Midbrain (tissue), 1 donor: Measurements from ENCODE around the gene MGAT1.
"Not testable (repeated sequence)": the region's sequence is repeated elsewhere in the genome, so short reads cannot be mapped to it uniquely, and the experiment has no call there.

ENCODE experiments used
- DNase-seq: peaks from one replicate; lab custom pipeline; 2025; lab: John Stamatoyannopoulos, UW

MGAT1 gene

GRCh38 chr5:180806351-180807011, 3.9 kb upstream of the MGAT1 start:
- no peak for DNase-seq

DNA sequence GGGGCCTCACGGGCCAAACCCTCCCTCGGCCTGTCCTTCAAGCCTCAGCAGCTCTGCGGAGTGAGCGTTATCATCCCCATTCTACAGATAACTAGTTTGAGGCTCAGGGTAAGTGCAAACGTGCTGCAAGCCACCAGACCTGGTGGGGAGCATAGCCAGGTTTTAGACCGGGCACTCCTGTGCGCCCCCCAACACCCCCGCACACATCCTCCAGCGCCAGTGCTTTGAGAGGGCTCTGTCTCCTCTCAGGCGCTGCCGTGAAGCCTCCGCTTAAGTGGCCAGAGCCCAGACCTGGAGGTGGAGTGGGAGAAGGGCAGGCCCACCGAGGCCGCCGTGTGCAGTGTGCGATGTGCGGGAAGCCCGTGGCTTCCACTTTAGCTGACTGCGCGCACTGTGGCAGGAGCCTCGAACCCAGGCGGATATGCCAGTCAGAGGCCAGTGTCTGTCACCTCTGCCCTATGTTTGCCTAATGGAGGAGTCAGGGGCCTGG, 1.6 kb upstream of the MGAT1 start:
- no peak for DNase-seq

DNA sequence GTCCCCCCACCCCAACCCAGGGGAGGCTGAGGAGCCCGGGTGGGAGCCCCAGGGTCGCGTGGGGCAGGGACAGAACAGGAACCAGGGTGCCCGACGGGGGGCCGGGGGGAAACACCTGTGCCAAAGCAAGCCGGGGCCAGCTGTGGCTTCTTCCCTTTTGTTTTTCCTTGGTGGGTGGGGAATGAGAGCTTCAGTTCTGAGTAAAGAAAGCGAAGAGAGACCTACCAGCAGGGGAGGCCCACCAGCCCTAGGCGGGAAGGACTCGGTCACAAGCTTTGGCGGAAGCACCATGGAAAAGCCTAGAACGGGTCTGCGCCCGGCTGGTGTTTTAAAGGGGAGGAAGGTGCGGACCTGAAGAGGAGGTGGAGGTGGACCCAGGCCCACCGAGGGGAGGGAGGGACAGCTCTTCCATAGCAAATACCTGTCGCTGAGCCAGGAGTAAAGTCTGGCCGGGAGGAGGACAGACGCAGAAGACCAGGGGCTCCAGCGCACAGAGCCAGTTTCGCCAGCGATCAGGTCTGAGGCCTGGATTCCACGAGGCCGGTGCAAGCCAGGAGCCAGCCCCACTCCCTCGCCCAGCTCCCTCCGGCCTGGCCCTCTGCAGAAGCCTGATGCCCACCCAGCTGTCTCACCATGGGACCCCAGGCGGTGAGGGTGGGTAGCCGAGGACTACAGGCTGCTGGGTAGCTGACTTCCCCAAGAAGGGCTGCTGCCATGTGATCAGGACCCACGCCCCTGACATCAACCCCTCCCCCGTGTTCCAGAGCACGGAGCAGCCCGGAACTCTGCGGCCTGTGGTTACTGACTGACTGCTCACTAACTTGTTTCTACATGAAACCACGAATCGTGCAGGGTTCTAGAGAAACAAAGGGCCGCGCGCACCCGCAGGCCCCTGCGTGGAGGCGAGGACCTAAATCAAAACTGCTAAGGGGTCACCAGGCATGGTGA, 849 bp upstream of the MGAT1 start:
- peak; percentile 24 for DNase-seq

GRCh38 chr5:180801596-180802324, 846 bp downstream of the MGAT1 start:
- DNase-seq, result no peak

DNA sequence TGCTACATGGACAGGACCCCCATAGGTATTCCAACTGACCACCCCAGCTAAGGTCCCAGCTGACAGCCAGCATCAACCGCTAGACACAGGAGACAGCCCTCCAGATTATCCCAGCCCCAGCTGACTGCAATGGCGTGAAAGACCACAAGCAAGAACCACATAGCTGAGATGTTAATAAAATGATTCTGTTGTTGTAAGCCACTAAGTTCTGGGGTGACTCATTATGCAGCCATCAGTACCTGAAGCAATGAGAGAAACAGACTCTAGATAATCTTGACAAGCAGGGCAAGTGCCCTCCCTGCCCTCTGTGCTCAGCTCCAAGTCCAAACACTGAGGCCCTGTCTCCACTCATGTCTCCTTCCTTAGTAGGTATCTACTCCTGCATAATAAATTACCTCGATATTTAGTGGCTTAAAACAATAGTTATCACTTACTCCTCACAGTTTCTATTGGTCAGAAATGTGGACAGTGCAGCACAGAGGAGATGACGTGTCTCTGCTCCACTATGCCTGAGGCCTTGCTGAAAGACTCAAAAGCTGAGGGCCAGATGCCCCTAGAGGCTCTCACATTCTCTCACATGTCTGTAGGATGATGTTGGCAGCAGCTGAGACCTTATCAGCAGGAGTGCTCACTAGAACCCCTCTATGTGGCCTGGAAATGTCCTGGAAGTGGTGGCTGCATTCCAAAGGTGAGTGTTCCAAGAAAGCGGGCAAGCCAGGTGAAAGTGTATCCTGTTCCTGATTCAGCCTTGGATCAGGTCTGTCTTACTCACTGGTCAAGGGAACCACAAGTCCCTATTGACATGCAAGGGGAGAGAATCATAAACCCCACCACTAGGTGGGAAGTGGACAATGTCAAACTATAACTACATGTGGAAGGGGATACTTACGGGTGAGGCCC, 2.5 kb downstream of the MGAT1 start:
- DNase-seq, result no peak

GRCh38 chr5:180799194-180799593, 3.4 kb downstream of the MGAT1 start:
- no peak for DNase-seq

- no peak for DNase-seq
These were observed 4.4 kb downstream of the MGAT1 start for GRCh38 chr5:180798193-180798592.

GRCh38 chr5:180797256-180798192, 5.1 kb downstream of the MGAT1 start:
- DNase-seq, result no peak

GRCh38 chr5:180795771-180796313, 6.8 kb downstream of the MGAT1 start:
- DNase-seq, result no peak

GRCh38 chr5:180792965-180793287, 9.7 kb downstream of the MGAT1 start:
- no peak for DNase-seq

GRCh38 chr5:180792287-180792964, 10.2 kb downstream of the MGAT1 start:
- DNase-seq, result no peak

GRCh38 chr5:180791611-180792213, 10.9 kb downstream of the MGAT1 start:
- no peak for DNase-seq

DNA sequence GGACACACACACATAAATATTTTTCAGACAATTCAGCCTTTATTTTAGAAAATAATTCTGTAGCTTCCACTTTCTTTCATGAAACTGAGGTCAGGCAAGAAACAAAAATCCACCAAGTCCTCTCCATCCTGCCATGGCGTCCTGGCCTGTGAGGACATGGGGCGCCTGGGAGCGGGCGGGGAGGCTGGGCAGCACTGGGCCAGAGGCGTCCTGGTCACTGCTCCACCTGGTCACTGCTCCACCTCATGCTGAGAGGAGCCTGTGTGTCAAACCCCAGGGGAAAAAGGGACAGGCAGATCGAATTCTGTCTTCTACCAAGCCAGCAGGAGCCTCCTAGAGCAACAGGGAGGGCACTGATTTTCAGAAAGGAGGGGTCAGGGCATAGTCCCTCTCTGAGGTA, 12.1 kb downstream of the MGAT1 start:
- DNase-seq, result no peak

- DNase-seq, result no peak
These were observed 12.6 kb downstream of the MGAT1 start for GRCh38 chr5:180790020-180790419.

GRCh38 chr5:180788651-180789410, 13.8 kb downstream of the MGAT1 start:
- DNase-seq, result not testable (repeated sequence)

DNA sequence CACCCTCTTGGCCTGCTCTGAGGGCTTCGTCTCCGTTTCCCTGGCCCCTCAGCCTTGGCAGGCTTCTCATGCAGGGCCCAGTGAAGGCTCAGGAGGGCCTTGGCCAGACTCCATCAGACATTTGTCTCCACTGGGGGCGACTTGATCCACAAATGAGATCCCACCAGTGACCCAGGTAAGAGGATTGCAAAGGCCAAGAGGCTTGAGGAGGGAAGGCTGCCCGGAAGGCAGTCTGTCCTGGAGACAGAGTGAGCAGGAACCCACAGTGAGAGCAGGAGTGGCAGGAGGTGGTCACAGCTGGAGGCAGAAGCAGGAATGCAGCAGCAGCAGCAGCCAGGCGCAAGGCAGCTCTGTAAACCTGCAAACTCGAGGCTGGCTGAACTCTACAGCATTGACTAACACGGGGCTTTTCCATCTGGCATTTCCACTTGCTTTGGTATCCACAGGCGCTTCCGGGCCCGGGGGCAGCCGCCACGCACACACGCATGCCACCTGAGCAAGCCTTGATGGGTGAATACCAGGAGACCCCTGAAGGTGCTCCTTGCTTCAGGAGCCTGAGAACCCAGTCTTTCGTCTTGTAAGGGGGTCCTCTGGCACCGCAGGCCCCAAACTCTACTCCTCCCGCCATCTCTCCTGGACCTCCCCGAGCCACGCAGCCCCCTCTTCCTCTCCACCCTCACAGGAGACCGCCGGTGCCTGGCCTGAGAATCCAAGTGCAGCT, 14.7 kb downstream of the MGAT1 start:
- DNase-seq, result no peak

GRCh38 chr5:180786531-180787398, 15.8 kb downstream of the MGAT1 start:
- no peak for DNase-seq
